AG08396 (cell line): ENCODE measurements around the gene ELP5.

Source experiments
- DNase-seq: peaks from one replicate; pipeline ENCODE4 v3.0.0; 2012; ENCODE audit warnings: low spot score, mixed read lengths

Gene ELP5

GRCh38 chr17:7256766-7257456 lies 4.9 kb downstream of the ELP5 start:
- no peak for DNase-seq

GRCh38 chr17:7258731-7259554 lies 6.9 kb downstream of the ELP5 start:
- no peak for DNase-seq

GRCh38 chr17:7259555-7259889 lies 7.5 kb downstream of the ELP5 start:
- DNase-seq: no peak

- DNase-seq: no peak
These were observed 8.1 kb downstream of the ELP5 start for GRCh38 chr17:7260151-7260550.

GRCh38 chr17:7260651-7261378 lies 8.8 kb downstream of the ELP5 start:
- DNase-seq: peak; percentile 54

- DNase-seq: peak; percentile 41
These were observed 9.6 kb downstream of the ELP5 start for GRCh38 chr17:7261379-7262191.

- peak; percentile 26 for DNase-seq
These were observed 10.3 kb downstream of the ELP5 start, which contains the start of gene CLDN7 for GRCh38 chr17:7262192-7262934. TSS of gene CLDN7 (minus strand) at chr17:7262478. CDS start at chr17:7262043, 435 bp downstream.

- peak; percentile 30 for DNase-seq
These were observed 11.2 kb downstream of the ELP5 start for GRCh38 chr17:7262935-7263800.

GRCh38 chr17:7263801-7264078 lies 11.7 kb downstream of the ELP5 start:
- DNase-seq: no peak

GRCh38 chr17:7266784-7267183 lies 14.8 kb downstream of the ELP5 start:
- DNase-seq: peak; percentile 35

GRCh38 chr17:7279448-7279847 lies 27.4 kb downstream of the ELP5 start:
- DNase-seq: no peak

- peak; percentile 88 for DNase-seq
These were observed 28.6 kb downstream of the ELP5 start for GRCh38 chr17:7280519-7281073.

GRCh38 chr17:7281074-7281952 lies 29.3 kb downstream of the ELP5 start, which contains the start of gene SLC2A4:
TSS of gene SLC2A4 (plus strand) at chr17:7281718. CDS start at chr17:7281935, 217 bp downstream.
- DNase-seq: peak; percentile 99

GRCh38 chr17:7281953-7282751 lies 30.1 kb downstream of the ELP5 start:
- no peak for DNase-seq

- no peak for DNase-seq
These were observed 30.8 kb downstream of the ELP5 start for GRCh38 chr17:7282752-7283321.

- no peak for DNase-seq
These were observed 31.6 kb downstream of the ELP5 start for GRCh38 chr17:7283471-7284216.

GRCh38 chr17:7284911-7285310 lies 32.9 kb downstream of the ELP5 start:
- no peak for DNase-seq
